ENCODE measurements around the gene ZNF782. TPM values are rescaled to one million over a fixed set of nuclear protein-coding genes. Genes with fewer than 3 reads are reported as not detected.

The ZNF782 gene
- total RNA-seq, 1 experiment from 2014 or later: 4.9 TPM

DNA sequence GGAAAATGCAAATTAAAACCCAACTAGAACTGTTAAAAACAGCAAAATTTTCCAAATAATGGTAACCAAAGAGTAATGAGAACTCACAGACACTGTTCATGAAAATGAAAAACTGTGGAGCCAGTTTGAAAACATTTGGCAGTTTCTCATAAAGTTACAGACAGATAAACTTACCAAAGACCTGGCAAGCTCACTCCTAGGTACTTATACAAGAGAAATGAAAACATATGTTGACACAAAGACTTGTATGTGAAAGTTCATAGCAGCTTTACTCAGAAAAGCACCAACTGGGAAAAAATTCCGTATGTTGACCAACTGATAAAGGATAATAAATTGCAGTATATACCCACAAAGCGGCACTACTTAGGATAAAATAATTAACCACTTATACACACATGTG lies 10.3 kb downstream of the ZNF782 start:
- no peaks in the 10 kb centered on the region for H3K23me2 ChIP-seq (ENCODE audit: insufficient read length, low read depth, low read length, poor library complexity, severe bottlenecking)
- no peak overlapping the region for H3K9ac ChIP-seq (ENCODE audit: extremely low read depth, insufficient read length, low read length)
- no peak overlapping the region for H3K56ac ChIP-seq (ENCODE audit: insufficient read length, low read depth, low read length)
- Mint-ChIP-seq H3K27ac (no peak overlapping the region), H3K27me3 (ENCODE audit: low read depth) (no peaks in the 10 kb centered on the region), H3K9me3 (peaks cover 40 to 71% of the 10 kb centered on the region in 2 experiments), H3K4me3 (no peak overlapping the region), H3K4me1 (0 out of 4 replicates have a peak, but pooled peaks cover 0 to 5% of the 10 kb centered on the region in 2 experiments), H3K36me3 (ENCODE audit: insufficient read depth in 1 of 3, low read depth in 3 of 3) (peaks cover 36 to 82% (median 64%) of the 10 kb centered on the region in 3 experiments)
- no peak overlapping the region for H2AK5ac ChIP-seq (ENCODE audit: insufficient read length, low read length)
- H2BK5ac ChIP-seq (ENCODE audit: insufficient read length, low read length): no peak overlapping the region
- H3K14ac ChIP-seq (ENCODE audit: insufficient read depth, low read length): no peak overlapping the region
- no peaks in the 10 kb centered on the region for H3K9me3 ChIP-seq (ENCODE audit: control insufficient read depth, low read depth, low read length)
- H3K27me3 ChIP-seq (ENCODE audit: insufficient read depth, low read length): no peaks in the 10 kb centered on the region
- no peak overlapping the region for H3K4ac ChIP-seq (ENCODE audit: low read depth, low read length)
- DNase-seq: no peak
- no CpG with 5 or more reads among the region's 2 CpGs for WGBS (ENCODE audit: extremely low coverage, insufficient read length, low lambda C conversion rate)
- peaks cover under 1% of the 10 kb centered on the region; the same call in 1 of the 2 replicates for H3K79me2 ChIP-seq (ENCODE audit: insufficient read depth, low read length)
- TF ChIP-seq, protein P1, sequence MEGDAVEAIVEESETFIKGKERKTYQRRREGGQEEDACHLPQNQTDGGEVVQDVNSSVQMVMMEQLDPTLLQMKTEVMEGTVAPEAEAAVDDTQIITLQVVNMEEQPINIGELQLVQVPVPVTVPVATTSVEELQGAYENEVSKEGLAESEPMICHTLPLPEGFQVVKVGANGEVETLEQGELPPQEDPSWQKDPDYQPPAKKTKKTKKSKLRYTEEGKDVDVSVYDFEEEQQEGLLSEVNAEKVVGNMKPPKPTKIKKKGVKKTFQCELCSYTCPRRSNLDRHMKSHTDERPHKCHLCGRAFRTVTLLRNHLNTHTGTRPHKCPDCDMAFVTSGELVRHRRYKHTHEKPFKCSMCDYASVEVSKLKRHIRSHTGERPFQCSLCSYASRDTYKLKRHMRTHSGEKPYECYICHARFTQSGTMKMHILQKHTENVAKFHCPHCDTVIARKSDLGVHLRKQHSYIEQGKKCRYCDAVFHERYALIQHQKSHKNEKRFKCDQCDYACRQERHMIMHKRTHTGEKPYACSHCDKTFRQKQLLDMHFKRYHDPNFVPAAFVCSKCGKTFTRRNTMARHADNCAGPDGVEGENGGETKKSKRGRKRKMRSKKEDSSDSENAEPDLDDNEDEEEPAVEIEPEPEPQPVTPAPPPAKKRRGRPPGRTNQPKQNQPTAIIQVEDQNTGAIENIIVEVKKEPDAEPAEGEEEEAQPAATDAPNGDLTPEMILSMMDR (conservative IDR thresholded peaks at IDR 0.05): no peak
- no peak overlapping the region for H4K8ac ChIP-seq (replicated peaks; ENCODE audit: insufficient read length, low read depth, low read length)
- no peak overlapping the region for H2BK15ac ChIP-seq (ENCODE audit: low read depth, low read length)
- H3K4me2 ChIP-seq (ENCODE audit: insufficient read depth, insufficient read length, low read length): no peak overlapping the region
- H3T11ph ChIP-seq (ENCODE audit: low read length): no peak overlapping the region
- no peaks in the 10 kb centered on the region for H3K4me1 ChIP-seq (ENCODE audit: insufficient read depth, low read length)
- H4K91ac ChIP-seq (ENCODE audit: insufficient read length, low read depth, low read length): no peak overlapping the region
- H2BK120ac ChIP-seq (ENCODE audit: low read depth, low read length, poor library complexity, severe bottlenecking): no peak overlapping the region
- no peak overlapping the region for H4K5ac ChIP-seq (ENCODE audit: insufficient read length, low read depth, low read length)
- H2AFZ ChIP-seq (ENCODE audit: low read length): no peak overlapping the region
- H3K79me1 ChIP-seq (ENCODE audit: insufficient read depth, low read depth, low read length, poor library complexity, severe bottlenecking): peaks cover 3% of the 10 kb centered on the region
- no peaks in the 10 kb centered on the region for H4K20me1 ChIP-seq (ENCODE audit: control insufficient read depth, insufficient read depth, insufficient read length)
- H2BK20ac ChIP-seq (ENCODE audit: low read depth, low read length, poor library complexity, severe bottlenecking): no peak overlapping the region
- no peak overlapping the region for H2BK12ac ChIP-seq (ENCODE audit: insufficient read length, low read depth, low read length)
- H3K18ac ChIP-seq (ENCODE audit: insufficient read length, low read depth, low read length): no peak overlapping the region
- no peak overlapping the region for H3K23ac ChIP-seq (ENCODE audit: insufficient read length, low read depth, low read length)
- H3K27ac ChIP-seq (ENCODE audit: insufficient read length, low read depth, low read length): no peak overlapping the region
